Measurements from ENCODE around the gene SLC17A8.

The SLC17A8 gene

GRCh38 chr12:100371146-100371545, 14.3 kb downstream of the SLC17A8 start:
- DNase-seq (ENCODE audit: low spot score) = no peak

- no peak for DNase-seq (ENCODE audit: low spot score)
Measured at GRCh38 chr12:100372853-100373640, 16.2 kb downstream of the SLC17A8 start.

DNA sequence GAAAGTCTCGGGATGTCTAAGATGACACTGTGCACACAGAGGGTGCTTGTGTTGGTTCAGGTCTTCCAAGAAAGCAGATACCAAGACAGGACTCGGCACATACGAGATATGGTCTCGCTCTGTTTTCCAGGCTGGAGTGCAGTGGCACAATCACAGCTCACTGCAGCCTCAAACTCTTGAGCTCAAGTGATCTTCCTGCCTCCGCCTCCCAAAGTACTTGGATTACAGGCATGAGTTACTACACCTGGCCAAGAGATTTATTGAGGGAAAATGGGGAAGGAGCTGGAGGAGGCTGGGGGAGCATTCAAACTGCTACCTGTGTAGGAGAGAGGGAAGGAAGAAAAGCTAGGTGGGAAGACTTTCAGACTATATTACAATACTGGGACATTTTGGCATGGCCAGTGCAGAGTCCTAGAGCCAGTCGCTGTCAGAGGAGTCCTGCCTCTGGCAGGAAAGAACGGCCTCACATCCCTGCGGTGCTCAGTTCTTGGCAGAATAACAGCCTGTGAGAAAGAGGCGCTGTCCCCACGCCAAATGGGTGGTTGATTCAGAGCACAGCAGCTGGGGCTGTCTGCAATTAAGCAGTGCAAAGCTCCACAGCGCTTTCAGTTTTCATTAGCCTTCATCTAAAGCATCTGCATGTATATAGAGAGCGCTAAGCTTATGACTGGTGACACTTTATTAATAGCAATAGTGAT, 18.3 kb downstream of the SLC17A8 start:
- peak; percentile 77 for DNase-seq (ENCODE audit: low spot score)

- no peak for DNase-seq (ENCODE audit: low spot score)
Measured at GRCh38 chr12:100376161-100376560, 19.3 kb downstream of the SLC17A8 start.

GRCh38 chr12:100381379-100381778, 24.5 kb downstream of the SLC17A8 start:
- DNase-seq (ENCODE audit: low spot score) = no peak

GRCh38 chr12:100382338-100382737, 25.5 kb downstream of the SLC17A8 start:
- DNase-seq (ENCODE audit: low spot score) = no peak

- DNase-seq (ENCODE audit: low spot score) = no peak
Measured at GRCh38 chr12:100383586-100384558, 27.0 kb downstream of the SLC17A8 start.

GRCh38 chr12:100384559-100384935, 27.7 kb downstream of the SLC17A8 start:
- no peak for DNase-seq (ENCODE audit: low spot score)

DNA sequence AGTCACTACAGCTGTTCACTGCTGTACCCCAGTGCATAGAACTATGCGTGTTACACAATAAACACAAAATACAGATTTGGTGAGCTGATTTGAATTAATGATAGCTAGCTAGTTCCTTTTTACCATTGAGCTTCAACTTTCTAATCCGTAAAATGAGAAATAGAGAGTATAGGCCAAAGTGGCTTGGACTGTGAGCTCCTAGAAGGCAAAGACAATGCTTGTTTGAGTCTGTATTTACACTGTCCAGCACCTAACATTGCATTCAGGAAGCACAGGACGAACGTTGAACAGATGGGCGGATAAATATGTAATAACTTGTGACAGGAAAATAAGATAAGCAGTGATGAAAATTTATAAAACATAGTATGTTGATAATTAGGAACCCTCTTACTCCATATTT, 31.5 kb downstream of the SLC17A8 start:
- no peak for DNase-seq (ENCODE audit: low spot score)

DNA sequence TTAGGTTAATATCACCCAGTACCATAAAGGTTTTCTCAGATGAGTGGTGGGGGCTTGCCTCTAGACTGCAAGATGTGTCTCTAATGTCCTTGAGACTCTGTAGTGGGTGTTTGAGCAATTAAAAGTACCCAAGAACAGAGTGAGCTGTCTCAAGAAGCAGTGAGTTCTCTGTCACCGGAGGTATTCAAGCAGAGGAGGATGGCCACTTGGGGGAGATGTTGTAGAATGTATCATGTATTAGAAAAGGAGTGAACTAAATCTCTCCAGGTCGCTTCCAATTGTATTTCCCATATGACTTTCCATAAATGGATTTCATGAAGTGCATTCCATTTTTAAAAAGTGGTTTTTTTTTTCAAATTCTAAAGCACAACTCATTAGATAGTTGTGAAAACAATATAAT, 35.0 kb downstream of the SLC17A8 start:
- no peak for DNase-seq (ENCODE audit: low spot score)

GRCh38 chr12:100393200-100393599, 36.3 kb downstream of the SLC17A8 start:
- no peak for DNase-seq (ENCODE audit: low spot score)

- no peak for DNase-seq (ENCODE audit: low spot score)
Measured at GRCh38 chr12:100395811-100396210, 38.9 kb downstream of the SLC17A8 start.

- no peak for DNase-seq (ENCODE audit: low spot score)
Measured at GRCh38 chr12:100398307-100398706, 41.4 kb downstream of the SLC17A8 start.

DNA sequence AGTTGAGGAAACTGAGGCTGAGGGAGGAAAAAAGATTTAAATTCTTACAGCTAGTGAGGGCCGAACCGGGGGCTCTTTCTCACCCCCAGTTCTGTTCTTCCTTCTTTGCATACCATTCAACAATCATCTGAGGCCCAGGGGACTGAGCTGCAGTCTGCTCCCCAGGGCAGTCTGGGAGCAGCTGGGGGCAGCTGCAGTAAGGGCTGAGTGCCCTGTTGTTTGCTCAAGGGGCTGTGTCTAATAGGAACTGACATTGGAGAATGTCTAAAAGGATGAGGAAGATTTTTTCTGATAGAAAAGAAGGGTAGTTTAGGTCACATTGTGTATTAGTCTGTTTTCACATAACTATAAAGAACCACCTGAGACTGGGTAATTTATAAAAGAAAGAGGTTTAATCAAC, 42.2 kb downstream of the SLC17A8 start:
- DNase-seq (ENCODE audit: low spot score) = no peak

DNA sequence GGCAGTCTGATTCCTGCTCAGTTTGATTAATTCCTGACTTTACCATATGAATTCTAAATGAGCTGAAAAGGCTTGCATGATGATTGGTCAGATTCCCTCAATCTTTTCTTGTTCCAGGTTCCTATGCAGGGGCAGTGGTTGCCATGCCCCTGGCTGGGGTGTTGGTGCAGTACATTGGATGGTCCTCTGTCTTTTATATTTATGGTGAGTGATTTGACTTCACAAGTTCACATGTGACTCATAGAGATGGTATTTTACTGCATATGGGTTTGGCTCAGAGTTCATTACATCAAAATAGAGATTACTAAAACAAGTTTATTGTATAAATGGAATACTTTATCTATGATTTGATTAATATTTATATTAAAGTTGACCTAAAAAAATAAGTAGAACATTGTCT, 44.8 kb downstream of the SLC17A8 start:
- peak; percentile 6 for DNase-seq (ENCODE audit: low spot score)

- DNase-seq (ENCODE audit: low spot score) = no peak
Measured at GRCh38 chr12:100402763-100403162, 45.9 kb downstream of the SLC17A8 start.

- DNase-seq (ENCODE audit: low spot score) = no peak
Measured at GRCh38 chr12:100403446-100403845, 46.6 kb downstream of the SLC17A8 start.

DNA sequence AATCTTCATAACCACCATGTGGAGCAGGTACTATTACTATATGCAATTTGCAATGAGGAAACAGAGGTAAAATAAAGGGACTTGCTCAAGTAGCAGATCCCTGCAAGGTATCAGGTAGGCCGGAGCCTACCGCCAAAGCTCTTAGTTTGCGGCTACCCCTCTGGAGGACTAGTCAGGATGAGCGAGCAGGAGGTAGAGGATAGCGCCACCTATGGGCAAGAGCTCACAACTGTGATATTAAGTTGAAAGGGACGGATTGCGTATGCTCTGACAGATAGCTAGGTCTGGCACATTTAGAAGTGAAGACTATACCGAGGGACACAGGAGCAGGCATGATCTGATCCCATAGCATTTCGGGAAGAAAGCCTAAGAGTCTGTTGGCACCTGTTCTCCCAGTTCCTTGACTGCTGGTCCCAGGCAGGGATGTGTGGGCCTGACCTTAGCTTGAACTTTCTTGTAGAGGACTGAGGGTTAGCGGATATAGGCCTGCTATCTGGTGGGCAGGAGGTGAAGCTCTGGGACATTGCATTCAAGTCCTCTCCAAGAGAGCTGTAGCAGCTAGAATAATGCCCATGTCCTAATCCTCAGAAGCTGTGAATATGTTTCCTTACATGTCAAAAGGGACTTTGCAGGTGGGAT, 48.0 kb downstream of the SLC17A8 start:
- peak; percentile 38 for DNase-seq (ENCODE audit: low spot score)

GRCh38 chr12:100413001-100413400, 56.1 kb downstream of the SLC17A8 start:
- no peak for DNase-seq (ENCODE audit: low spot score)

GRCh38 chr12:100414739-100415138, 57.9 kb downstream of the SLC17A8 start:
- DNase-seq (ENCODE audit: low spot score) = no peak

- DNase-seq (ENCODE audit: low spot score) = no peak
Measured at GRCh38 chr12:100422646-100423045, 65.8 kb downstream of the SLC17A8 start.

DNA sequence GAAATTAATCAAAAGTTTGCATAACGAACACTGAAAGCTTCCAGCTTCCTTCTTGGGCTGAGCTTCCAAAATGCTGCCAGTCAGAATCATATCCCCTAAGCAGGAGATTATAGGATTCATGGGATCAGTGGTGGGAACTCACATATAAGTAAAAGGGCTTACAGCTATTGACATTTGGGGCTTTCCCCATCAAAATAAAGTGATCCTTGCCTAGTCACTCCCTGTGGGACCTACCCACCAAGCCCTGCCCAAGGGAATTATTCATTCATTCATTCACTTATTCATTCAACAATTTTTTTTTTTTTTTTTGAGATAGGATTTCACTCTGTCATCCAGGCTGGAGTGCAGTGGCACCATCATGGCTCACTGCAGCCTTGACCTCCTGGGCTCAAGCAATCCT, 69.3 kb downstream of the SLC17A8 start:
- DNase-seq (ENCODE audit: low spot score) = no peak

Measured in GM03348 (cell line).